Liver (tissue), 9 donors: Measurements from ENCODE around the gene HOXB4. TPM values are rescaled to one million over a fixed set of nuclear protein-coding genes. Genes with fewer than 3 reads are reported as not detected.
A peak's percentile ranks its signal among the peaks of the same experiment; 100 is the strongest.

Experiments
- DNase-seq: peaks from one replicate; pipeline ENCODE4 v3.0.0-alpha.2; 2017; ENCODE audit warnings: low spot score
- H3K27ac ChIP-seq, 2 donors: one replicate each; pipeline ENCODE4 v1.7.0; 2013; ENCODE audit warnings: inconsistent platforms in 2 of 2, low read length in 2 of 2, control low read depth in 1 of 2, low read depth in 1 of 2, mild to moderate bottlenecking in 1 of 2
- H3K27me3 ChIP-seq, 4 donors: one replicate each; pipeline versions ENCODE4 v1.6.1 to v1.7.0; 2013; ENCODE audit warnings: low read length in 3 of 4, inconsistent platforms in 1 of 4, mild to moderate bottlenecking in 1 of 4, moderate library complexity in 1 of 4; ENCODE audit not compliant: control insufficient read depth in 4 of 4, insufficient read depth in 4 of 4
- H3K36me3 ChIP-seq, 4 donors: one replicate each; pipeline versions ENCODE4 v1.6.1 to v1.7.0; 2013; ENCODE audit warnings: low read length in 3 of 4, mild to moderate bottlenecking in 3 of 4, low read depth in 1 of 4, moderate library complexity in 1 of 4; ENCODE audit not compliant: control insufficient read depth in 4 of 4, insufficient read depth in 3 of 4
- H3K4me1 ChIP-seq, 4 donors: one replicate each; pipeline versions ENCODE4 v1.6.1 to v1.7.0; 2013; ENCODE audit warnings: low read length in 3 of 4, mild to moderate bottlenecking in 3 of 4, moderate library complexity in 1 of 4; ENCODE audit not compliant: control insufficient read depth in 4 of 4, insufficient read depth in 4 of 4
- H3K4me3 ChIP-seq, 3 donors: one replicate each; pipeline versions ENCODE4 v1.6.1 to v1.7.0; 2013; ENCODE audit warnings: low read length in 3 of 3, control low read depth in 1 of 3, low read depth in 1 of 3, mild to moderate bottlenecking in 1 of 3
- H3K9ac ChIP-seq, 2 donors: one replicate each; pipeline ENCODE4 v1.7.0; 2013; ENCODE audit warnings: low read length in 2 of 2, mild to moderate bottlenecking in 2 of 2, moderate library complexity in 2 of 2, control low read depth in 1 of 2, low read depth in 1 of 2
- H3K9me3 ChIP-seq, 4 donors: one replicate each; pipeline versions ENCODE4 v1.6.1 to v1.7.0; 2013; ENCODE audit warnings: low read length in 3 of 4; ENCODE audit not compliant: control insufficient read depth in 4 of 4
- ATF3 ChIP-seq: IDR thresholded peaks from 2 replicates; pipeline ENCODE4 v1.6.1; 2016; ENCODE audit warnings: antibody characterized with exemption
- CTCF ChIP-seq: fragments of 150-350 bp; IDR thresholded peaks from 2 replicates; pipeline ENCODE4 v1.5.1; 2017; ENCODE audit warnings: improper control_type of control experiment, low read depth, low read length; ENCODE audit not compliant: missing input control
- EGR1 ChIP-seq, 2 donors: IDR thresholded peaks; 2 replicates each; pipeline ENCODE4 v1.6.1; 2016 to 2018; ENCODE audit warnings: antibody characterized with exemption in 2 of 2, low read depth in 2 of 2
- FOXA1 ChIP-seq: IDR thresholded peaks from 2 replicates; pipeline ENCODE4 v1.6.1; 2016; ENCODE audit warnings: antibody characterized with exemption
- FOXA2 ChIP-seq: IDR thresholded peaks from 2 replicates; pipeline ENCODE4 v1.6.1; 2016; ENCODE audit warnings: antibody characterized with exemption
- GABPA ChIP-seq, 2 donors: IDR thresholded peaks in 1 of 2; conservative IDR thresholded peaks in 1 of 2; 2 replicates each; pipeline ENCODE4 v1.6.1; 2016; ENCODE audit warnings: antibody characterized with exemption in 2 of 2, mild to moderate bottlenecking in 1 of 2, moderate library complexity in 1 of 2
- HNF4A ChIP-seq, 2 donors: conservative IDR thresholded peaks; 2 replicates each; pipeline ENCODE4 v1.6.1; 2016; ENCODE audit warnings: antibody characterized with exemption in 2 of 2, mild to moderate bottlenecking in 2 of 2
- HNF4G ChIP-seq: IDR thresholded peaks from 2 replicates; pipeline ENCODE4 v1.6.1; 2016; ENCODE audit warnings: antibody characterized with exemption
- JUND ChIP-seq, 2 donors: IDR thresholded peaks; 2 replicates each; pipeline ENCODE4 v1.6.1; 2016; ENCODE audit warnings: antibody characterized with exemption in 2 of 2
- MAX ChIP-seq: IDR thresholded peaks from 2 replicates; pipeline ENCODE4 v1.6.1; 2016; ENCODE audit warnings: antibody characterized with exemption
- NR2F2 ChIP-seq: IDR thresholded peaks from 2 replicates; pipeline ENCODE4 v1.6.1; 2016; ENCODE audit warnings: antibody characterized with exemption
- RAD21 ChIP-seq, 2 donors: IDR thresholded peaks; 2 replicates each; pipeline ENCODE4 v1.6.1; 2016; ENCODE audit warnings: antibody characterized with exemption in 2 of 2, mild to moderate bottlenecking in 2 of 2
- REST ChIP-seq: IDR thresholded peaks from 2 replicates; pipeline ENCODE4 v1.6.1; 2016; ENCODE audit warnings: antibody characterized with exemption, mild to moderate bottlenecking
- RXRA ChIP-seq, 2 donors: IDR thresholded peaks; 2 replicates each; pipeline ENCODE4 v1.6.1; 2017 to 2018; ENCODE audit warnings: antibody characterized with exemption in 2 of 2, mild to moderate bottlenecking in 1 of 2
- SP1 ChIP-seq: IDR thresholded peaks from 2 replicates; pipeline ENCODE4 v1.6.1; 2018; ENCODE audit warnings: antibody characterized with exemption, mild to moderate bottlenecking
- TAF1 ChIP-seq: conservative IDR thresholded peaks from 2 replicates; pipeline ENCODE4 v1.6.1; 2016; ENCODE audit warnings: antibody characterized with exemption, mild to moderate bottlenecking
- YY1 ChIP-seq: IDR thresholded peaks from 2 replicates; pipeline ENCODE4 v1.6.1; 2016; ENCODE audit warnings: antibody characterized with exemption, mild to moderate bottlenecking
- ZBTB33 ChIP-seq: IDR thresholded peaks from 2 replicates; pipeline ENCODE4 v1.6.1; 2016; ENCODE audit warnings: antibody characterized with exemption
- WGBS: extraction: QIAGEN DNeasy Blood & Tissue Kit; methylation state at CpG from one replicate; pipeline ENCODE4 v1.1.7; 2013; 5-methylcytosine and 5-hydroxymethylcytosine counted together
- polyA plus RNA-seq, 2 donors: library from polyadenylated mRNA; stranded (reverse) in 1 of 2; unstranded in 1 of 2; fragments of 200-250 nt in 1 of 2; fragments of >200 nt in 1 of 2; fragmentation: Nextera tagmentation in 1 of 2; extraction: Ambion mirVana in 1 of 2; gene quantifications; one replicate each; pipeline versions ENCODE4 v1.2.1 to v1.2.3, GENCODE V29; 2013 to 2015
- total RNA-seq, 2 donors: library from RNA; depleted of rRNA; stranded (reverse); fragments of >200 nt; gene quantifications; one replicate each; pipeline ENCODE4 v1.2.3, GENCODE V29; 2014
- donor health status: healthy.
- donor health status: healthy.
- donor health status: healthy.
- donor health status: healthy.
- donor health status: healthy.

The HOXB4 gene
- total and polyA plus RNA-seq, 4 donors = 0.19 to 0.75 (median 0.50) TPM

GRCh38 chr17:48626245-48627117 is 48.3 kb upstream of the HOXB4 start, which contains the start of gene HOXB9:
Gene HOXB9 (minus strand): TSS chr17:48626358. CDS start chr17:48626269, 89 bp downstream.
- Histone ChIP-seq H3K4me3 (peak within 1 kb of the TSS in 1 of 3 donors; percentile 39), H3K9ac (no peak within 1 kb of the TSS), H3K27ac (no peak within 1 kb of the TSS), H3K36me3 (no peaks in the 10 kb centered on the region), H3K9me3 (no peaks in the 10 kb centered on the region), H3K4me1 (peaks cover 7 to 14% (median 13%) of the 10 kb centered on the region in 4 donors), H3K27me3 (peaks cover 4 to 54% (median 39%) of the 10 kb centered on the region in 4 donors)
- DNase-seq = no peak
- WGBS = 3% methylated on average over 50 of the region's 50 CpGs
- TF ChIP-seq RXRA (IDR thresholded peaks at IDR 0.05) (no peak), HNF4G (no peak), JUND (IDR thresholded peaks at IDR 0.05) (no peak), ATF3 (no peak), HNF4A (conservative IDR thresholded peaks at IDR 0.05) (no peak), SP1 (no peak), EGR1 (IDR thresholded peaks at IDR 0.05; ENCODE audit: low read depth in 2 of 2) (no peak), MAX (no peak), YY1 (no peak), TAF1 (no peak), CTCF (no peak), FOXA2 (no peak), RAD21 (IDR thresholded peaks at IDR 0.05) (no peak), ZBTB33 (no peak), GABPA (IDR thresholded peaks at IDR 0.05 in 1 of 2, conservative IDR thresholded peaks at IDR 0.05 in 1 of 2) (no peak), REST (no peak), NR2F2 (no peak), FOXA1 (no peak)
